NCI-H345 treated with DMSO at 0.1 percent for 48 hours (cell line): ENCODE measurements around the gene PLEKHG3.
"Not testable (repeated sequence)": the region's sequence is repeated elsewhere in the genome, so short reads cannot be mapped to it uniquely, and the experiment has no call there.

Source experiments
- DNase-seq: peaks from one replicate; lab custom pipeline; 2025; ENCODE audit not compliant: unreplicated experiment; lab: John Stamatoyannopoulos, UW

Gene PLEKHG3

GRCh38 chr14:64704143-64704742 lies at the start of gene PLEKHG3:
PLEKHG3 (plus strand) TSS chr14:64704424; CDS start chr14:64727632, 23,208 bp downstream.
- DNase-seq: peak; percentile 38

- no peak for DNase-seq
These were observed 49.3 kb upstream of the PLEKHG3 start for GRCh38 chr14:64654901-64655300.

DNA sequence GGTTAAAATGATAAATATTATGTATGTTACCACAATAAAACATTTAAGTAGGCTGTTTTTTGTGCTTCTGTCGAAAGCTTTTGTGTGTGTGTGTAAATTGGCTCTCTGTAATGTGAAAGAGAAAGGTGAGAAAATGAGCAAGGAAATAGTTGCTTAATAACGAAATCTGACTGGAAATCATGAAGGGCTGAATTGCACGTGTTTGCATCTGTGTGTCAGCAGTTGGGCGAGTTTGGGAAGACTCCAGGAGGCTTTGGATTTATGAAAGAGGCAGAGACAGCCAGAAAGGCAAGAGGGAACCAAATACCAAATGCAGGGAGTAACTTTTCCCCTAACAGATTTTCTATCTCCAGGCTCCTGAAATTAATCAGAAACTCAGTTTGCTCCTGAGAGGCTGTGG lies 47.2 kb upstream of the PLEKHG3 start:
- no peak for DNase-seq

GRCh38 chr14:64658201-64658600 lies 46.0 kb upstream of the PLEKHG3 start:
- no peak for DNase-seq

DNA sequence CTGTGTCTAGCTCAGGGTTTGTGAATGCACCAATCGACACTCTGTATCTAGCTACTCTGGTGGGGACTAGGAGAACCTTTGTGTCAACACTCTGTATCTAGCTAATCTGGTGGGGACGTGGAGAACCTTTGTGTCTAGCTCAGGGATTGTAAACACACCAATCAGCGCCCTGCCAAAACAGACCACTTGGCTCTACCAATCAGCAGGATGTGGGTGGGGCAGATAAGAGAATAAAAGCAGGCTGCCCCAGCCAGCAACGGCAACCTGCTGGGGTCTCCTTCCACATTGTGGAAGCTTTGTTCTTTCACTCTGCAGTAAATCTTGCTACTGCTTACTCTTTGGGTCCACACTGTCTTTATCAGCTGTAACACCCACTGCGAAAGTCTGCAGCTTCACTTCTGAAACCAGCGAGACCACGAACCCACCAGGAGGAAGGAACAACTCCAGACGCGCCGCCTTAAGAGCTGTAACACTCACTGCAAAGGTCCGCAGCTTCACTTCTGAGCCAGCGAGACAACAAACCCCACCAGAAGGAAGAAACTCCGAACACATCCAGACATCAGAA lies 45.4 kb upstream of the PLEKHG3 start:
- not testable (repeated sequence) for DNase-seq

DNA sequence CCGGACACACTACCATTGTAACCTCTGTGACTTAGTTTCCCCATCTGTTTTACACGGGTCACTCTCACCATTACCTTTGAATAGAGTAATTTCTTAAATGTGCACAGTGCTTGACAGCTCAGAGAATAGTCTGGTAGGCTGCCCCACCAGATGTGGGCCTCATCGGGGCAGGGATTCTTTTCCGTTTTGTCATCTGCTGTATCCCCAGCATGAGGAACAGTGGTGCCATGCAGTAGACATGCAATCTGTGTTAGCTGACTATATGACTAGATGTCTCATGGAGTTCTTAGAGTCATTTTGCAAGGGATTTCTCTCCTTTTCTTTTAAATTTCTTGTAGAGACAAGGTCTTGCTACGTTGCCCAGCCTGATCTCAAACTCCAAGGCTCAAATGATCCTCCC lies 44.9 kb upstream of the PLEKHG3 start:
- DNase-seq: no peak

DNA sequence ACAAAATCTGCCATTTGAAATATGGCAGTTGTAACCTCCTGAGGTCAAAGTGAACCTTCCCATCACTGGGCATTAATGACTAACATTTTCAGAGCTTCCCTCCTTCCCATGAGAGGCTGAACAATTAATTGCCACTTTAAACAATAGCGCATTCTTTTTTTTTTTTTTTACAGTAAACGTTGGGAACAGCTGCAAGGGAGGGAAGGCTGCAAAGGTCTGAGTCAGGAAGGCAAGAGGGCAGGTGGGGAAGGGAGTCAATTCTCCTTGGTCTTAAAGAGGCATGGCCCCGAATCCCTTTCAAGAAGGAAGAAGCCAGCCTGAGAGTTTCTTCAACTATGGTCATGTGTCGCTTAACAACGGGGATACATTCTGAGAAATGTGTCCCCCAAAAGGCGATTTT lies 41.0 kb upstream of the PLEKHG3 start:
- no peak for DNase-seq

- peak; percentile 9 for DNase-seq
These were observed 32.6 kb upstream of the PLEKHG3 start for GRCh38 chr14:64671591-64671990.

DNA sequence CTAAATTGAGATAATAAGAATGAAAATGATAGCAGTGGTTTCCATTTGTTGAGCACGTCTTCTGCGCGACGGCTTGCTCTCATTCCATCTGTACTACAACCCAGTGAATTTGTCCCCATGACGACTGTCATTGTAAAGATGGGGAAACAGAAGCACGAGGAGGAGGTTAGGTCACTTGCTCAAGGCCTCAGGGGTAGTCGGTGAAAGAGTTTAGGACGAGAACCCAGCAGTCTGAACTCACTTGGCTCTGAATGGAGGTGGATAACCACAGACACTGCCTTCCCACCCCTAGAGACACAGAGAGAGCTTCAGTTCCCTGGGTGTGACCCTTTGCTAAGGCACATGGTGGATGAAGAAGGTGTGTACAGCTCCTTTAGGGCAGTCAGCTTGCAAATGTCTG lies 30.9 kb upstream of the PLEKHG3 start:
- DNase-seq: no peak

DNA sequence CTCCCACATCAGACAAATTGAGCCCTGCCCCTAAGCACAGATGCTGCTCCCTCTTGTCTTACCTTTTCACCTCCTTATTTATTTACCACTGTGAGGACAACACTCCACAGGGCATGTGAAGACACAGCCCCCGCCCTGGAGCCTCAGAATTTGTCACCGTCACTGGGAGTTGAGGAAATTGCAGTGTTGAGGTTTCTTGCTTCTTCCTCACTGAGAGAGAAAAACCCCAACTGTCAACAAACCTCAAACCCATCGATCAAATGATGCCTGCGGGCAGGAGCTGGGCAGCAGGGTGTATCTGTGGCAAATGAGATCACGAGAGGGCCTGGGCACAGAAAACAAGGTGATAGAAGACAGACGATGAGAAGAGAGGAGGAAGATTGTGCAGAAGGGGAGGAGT lies 30.5 kb upstream of the PLEKHG3 start:
- no peak for DNase-seq

DNA sequence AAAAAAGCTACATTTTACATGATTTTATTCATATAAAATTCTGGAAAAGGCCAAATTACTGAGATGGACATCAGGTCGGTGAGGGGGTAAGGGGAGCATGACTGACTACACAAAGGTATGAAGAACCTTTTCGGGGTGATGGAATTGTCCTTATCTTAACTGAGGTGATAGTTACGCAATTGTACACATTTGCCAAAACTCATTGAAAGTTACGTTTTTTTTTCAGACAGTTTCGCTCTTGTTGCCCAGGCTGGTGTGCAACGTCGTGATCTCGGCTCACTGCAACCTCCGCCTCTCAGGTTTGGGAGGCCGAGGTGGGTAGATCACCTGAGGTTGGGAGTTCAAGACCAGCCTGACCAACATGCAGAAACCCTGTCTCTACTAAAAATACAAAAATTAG lies 29.4 kb upstream of the PLEKHG3 start:
- DNase-seq: no peak

GRCh38 chr14:64675312-64675711 lies 28.9 kb upstream of the PLEKHG3 start:
- no peak for DNase-seq

GRCh38 chr14:64676410-64677008 lies 27.7 kb upstream of the PLEKHG3 start:
- no peak for DNase-seq

DNA sequence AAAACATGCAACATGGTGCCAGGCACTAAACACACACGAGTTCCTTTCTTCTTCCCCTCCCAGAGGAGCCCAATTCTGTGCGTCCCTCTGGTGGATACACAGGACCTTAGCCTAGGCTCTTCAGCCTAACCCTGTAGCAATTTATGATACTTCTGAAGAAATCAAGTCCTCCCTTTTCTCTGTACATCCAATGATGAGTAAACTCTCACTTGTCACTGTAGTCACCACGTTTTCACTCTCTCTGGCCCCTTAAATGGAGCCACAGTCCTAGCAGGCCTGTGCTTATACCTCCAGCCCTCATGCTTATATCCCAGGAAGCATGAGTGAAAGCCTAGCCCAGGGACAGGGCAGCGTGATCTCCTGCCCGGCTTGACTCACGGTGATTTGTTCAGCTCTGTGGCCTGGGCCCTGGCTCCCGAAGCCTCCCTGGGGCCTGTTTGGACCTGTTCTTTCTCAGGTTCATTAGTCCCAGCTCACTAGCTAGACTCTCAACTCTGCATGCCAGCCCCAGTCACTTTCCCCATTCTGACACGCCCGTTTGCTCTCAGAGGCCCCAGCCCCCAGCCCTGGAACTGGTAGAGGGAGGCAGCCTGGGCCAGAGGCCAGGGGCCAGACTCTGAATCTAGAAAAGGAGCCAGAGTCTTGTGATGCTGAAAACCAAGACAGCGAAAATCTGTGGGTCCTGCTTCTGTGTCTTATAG lies 24.1 kb upstream of the PLEKHG3 start:
- DNase-seq: no peak

- DNase-seq: no peak
These were observed 23.5 kb upstream of the PLEKHG3 start for GRCh38 chr14:64680714-64681065.

DNA sequence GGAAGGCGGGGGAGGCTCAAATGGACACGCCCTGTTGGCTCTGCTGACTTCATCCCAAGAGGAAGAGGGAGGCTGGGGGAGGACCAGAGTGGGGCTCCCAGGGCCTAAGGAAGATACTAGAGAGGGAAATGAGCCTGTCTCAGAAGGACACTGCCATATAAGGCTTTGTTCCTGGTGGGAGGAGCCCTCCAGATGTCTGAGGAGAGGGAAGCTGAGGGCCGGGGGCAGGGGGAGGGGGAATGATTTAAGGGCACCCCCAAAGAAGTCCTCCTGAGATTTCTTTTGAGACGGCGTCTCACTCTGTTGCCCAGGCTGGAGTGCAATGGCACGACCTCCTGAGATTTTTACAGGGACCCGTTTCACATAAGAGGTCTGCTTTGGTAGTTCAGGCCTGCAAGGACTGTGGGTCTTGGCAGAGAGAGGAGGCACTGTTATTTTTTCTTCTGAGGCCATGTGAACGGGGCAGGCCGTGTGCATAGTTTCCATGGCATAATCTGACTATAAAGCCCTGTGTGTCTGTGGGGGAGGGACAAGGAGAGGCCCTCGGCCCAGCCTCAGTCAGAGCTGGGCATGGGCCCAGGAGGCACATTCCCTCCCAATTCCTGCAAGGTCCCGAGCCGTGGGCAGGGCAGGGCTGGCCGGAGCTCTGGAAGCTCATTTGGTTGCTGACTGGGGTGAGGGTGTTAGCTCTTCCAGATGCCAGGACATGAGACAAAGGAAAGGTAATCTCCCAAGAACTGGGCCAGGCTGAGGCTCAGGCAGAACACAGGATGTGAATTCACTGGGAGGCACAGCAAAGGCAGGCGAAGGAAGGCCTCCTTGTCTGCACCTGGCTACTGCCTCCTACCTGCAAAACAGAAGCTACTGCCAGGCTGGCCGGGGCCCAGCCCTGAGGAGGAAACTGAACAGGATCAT lies 22.2 kb upstream of the PLEKHG3 start:
- no peak for DNase-seq

- no peak for DNase-seq
These were observed 21.4 kb upstream of the PLEKHG3 start for GRCh38 chr14:64682843-64683242.

GRCh38 chr14:64683264-64683663 lies 21.0 kb upstream of the PLEKHG3 start:
- DNase-seq: no peak

- DNase-seq: no peak
These were observed 20.1 kb upstream of the PLEKHG3 start for GRCh38 chr14:64684091-64684490.

DNA sequence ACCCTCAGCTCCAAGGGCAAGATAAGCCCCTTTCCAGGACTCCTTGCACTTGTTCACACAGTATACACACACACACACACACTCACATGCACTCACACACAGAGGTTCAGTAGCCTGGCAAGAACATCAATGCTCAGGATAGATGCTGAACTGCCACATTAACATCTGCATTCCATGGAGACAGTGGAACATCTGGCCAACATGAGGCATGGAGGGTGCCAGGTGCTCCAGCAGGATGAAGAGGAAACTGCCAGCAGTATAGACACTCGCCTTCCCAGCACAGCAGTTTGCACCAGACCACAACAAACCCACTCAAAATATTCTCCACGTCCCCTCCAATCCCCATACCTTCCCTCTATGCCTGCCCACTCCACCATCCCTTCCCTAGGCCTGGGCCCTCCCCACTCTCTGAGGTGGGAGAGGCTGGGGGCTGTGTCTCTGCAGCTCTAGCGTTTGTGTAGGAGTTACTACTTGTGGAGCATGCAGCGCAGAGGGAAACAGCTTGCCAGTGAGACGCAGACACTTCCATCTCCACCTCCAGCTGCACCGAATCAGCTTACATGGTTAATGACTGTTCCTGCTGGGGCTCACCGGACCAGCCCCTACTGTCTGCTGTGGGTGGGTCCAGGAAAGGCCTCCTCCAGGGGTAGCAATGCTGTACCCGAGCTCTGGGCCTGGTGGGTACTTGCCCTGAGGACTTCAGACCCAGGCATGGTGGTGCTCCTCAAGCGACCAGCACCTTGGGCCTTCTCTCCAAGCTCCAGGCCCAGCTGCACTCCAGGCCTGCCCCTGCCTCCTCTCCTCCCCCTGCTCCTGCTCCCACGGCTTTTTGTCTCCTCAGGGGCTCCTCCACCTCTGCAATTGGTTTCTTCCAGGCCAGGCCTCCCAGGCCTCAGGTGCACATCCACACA lies 18.6 kb upstream of the PLEKHG3 start:
- no peak for DNase-seq
